Measurements from ENCODE around the gene NBPF11. TPM values are rescaled to one million over a fixed set of nuclear protein-coding genes. Genes with fewer than 3 reads are reported as not detected.
"Not testable (repeated sequence)": the region's sequence is repeated elsewhere in the genome, so short reads cannot be mapped to it uniquely, and the experiment has no call there.

The NBPF11 gene
- polyA plus RNA-seq: 19.3 TPM
- long read RNA-seq, donor 1: 0 reads
- long read RNA-seq, donor 2, partial matches to known transcripts: 47 of 47 reads
- long read RNA-seq, donor 2, other reads (novel, unspliced or antisense): 0 of 47 reads
- long read RNA-seq, donor 3: 0 reads
- long read RNA-seq, donor 4: 0 reads
- long read RNA-seq, donor 5: 0 reads
- long read RNA-seq, donor 6: 0 reads
- long read RNA-seq, donor 7: 0 reads
- long read RNA-seq, donor 8: 0 reads
- long read RNA-seq, donor 9: 0 reads
- long read RNA-seq, donor 10: 0 reads
- long read RNA-seq, donor 11: 0 reads

DNA sequence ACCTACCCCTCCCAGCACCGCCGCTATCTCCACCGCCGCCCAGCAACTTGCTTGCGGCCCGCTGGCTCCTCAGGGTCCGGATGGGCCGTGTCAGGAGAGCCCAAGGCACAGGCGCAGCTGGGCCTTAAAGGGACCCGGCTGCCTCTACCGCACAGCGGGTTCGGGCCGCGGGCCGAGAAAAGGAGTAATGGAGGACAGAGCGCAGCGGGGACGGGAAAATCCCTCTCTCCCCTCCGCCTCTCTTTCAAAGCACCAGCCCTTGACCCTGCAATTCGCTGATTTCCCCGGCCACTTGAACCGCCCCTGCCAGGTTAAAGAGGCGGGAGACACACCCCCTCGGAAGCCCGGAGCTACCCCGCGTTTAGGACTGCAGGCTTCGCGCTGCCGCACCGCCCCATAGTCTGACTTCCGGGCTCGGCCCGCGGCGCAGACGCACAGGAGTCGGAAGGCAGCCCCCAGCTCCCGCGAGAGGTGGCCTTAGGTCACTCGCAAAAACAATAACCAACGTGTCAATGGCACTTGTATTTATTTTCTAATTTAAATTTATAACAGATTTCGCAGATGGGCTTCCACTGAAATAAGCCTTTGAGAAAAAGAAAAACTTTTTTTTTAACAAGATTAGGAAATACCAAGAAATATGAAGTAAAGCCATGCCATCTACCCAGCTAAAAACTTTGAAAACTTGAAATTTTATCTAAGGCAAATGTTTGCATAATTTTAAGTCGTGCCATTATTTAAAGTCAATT is at the start of gene NBPF11:
Gene NBPF11 (minus strand): TSS at position 371 of the 746 bp plus-strand sequence. CDS start 25,278 bp downstream, outside the sequence.
- peak within 1 kb of the TSS; percentile 81 for H3K27ac ChIP-seq (ENCODE audit: low read length)
- peak within 1 kb of the TSS; percentile 74 for H3K4me3 ChIP-seq (ENCODE audit: low read length)
- H3K27me3 ChIP-seq (ENCODE audit: control insufficient read depth, insufficient read depth, low read length); H3K4me1 ChIP-seq (ENCODE audit: control insufficient read depth, insufficient read depth, low read length); H3K36me3 ChIP-seq (ENCODE audit: control insufficient read depth, insufficient read depth, low read length); H3K9me3 ChIP-seq (ENCODE audit: control insufficient read depth, low read depth, low read length): not testable (repeated sequence)
- WGBS (ENCODE audit: insufficient coverage, low lambda C conversion rate): no CpG with 5 or more reads among the region's 45 CpGs
- peak; percentile 76 to 85 for DNase-seq

DNA sequence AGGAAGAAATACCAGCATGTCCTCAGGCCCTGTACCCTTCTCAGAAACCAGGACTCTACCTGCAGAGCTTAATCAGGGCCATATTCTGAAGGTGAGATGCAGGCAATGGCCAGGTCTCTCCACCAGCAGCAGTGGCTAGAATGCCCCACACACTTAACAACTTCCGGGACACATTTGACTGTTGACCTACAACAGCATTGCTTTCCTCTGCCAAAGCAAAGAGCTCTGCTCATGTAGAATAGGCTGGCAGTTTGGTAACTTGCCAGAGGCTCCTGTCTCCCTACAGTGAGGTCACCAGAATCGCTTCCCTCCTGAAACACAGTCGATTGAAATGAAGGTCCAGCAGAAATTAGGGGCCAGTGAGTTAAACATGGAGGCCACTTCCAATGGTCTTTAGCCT is 45.3 kb upstream of the NBPF11 start:
- H3K27ac ChIP-seq (ENCODE audit: low read length); H3K4me3 ChIP-seq (ENCODE audit: low read length); H3K9me3 ChIP-seq (ENCODE audit: control insufficient read depth, low read depth, low read length); H3K4me1 ChIP-seq (ENCODE audit: control insufficient read depth, insufficient read depth, low read length); H3K36me3 ChIP-seq (ENCODE audit: control insufficient read depth, insufficient read depth, low read length); DNase-seq; H3K27me3 ChIP-seq (ENCODE audit: control insufficient read depth, insufficient read depth, low read length): not testable (repeated sequence)
- no CpG with 5 or more reads among the region's 3 CpGs for WGBS (ENCODE audit: insufficient coverage, low lambda C conversion rate)

GRCh38 chr1:148196949-148197348 is 44.9 kb upstream of the NBPF11 start:
- not testable (repeated sequence) for H3K27ac ChIP-seq (ENCODE audit: low read length); H3K4me1 ChIP-seq (ENCODE audit: control insufficient read depth, insufficient read depth, low read length); H3K9me3 ChIP-seq (ENCODE audit: control insufficient read depth, low read depth, low read length); DNase-seq; H3K4me3 ChIP-seq (ENCODE audit: low read length); H3K36me3 ChIP-seq (ENCODE audit: control insufficient read depth, insufficient read depth, low read length); H3K27me3 ChIP-seq (ENCODE audit: control insufficient read depth, insufficient read depth, low read length)
- WGBS (ENCODE audit: insufficient coverage, low lambda C conversion rate): no CpG with 5 or more reads among the region's 1 CpG

DNA sequence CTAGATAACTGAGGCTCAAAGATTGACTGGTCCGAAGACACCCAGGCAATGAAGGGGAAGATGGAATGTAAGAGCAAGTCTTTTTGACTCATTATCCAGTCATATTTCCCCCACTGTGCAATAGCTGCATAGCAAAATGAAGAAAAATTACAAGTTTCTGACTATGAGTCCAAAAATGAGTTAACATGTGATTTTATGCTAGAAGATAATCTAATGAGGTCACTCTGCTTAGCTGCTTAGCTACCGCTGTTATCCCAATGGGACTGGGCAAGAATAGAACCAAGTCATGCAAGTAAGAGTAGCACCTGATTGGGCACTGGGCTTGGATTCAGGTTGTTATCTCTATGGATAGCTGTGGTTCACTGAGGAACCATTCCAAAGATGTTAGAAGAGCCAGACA is 43.0 kb upstream of the NBPF11 start:
- WGBS (ENCODE audit: insufficient coverage, low lambda C conversion rate): no CpG with 5 or more reads among the region's 2 CpGs
- H3K4me1 ChIP-seq (ENCODE audit: control insufficient read depth, insufficient read depth, low read length); H3K4me3 ChIP-seq (ENCODE audit: low read length); H3K9me3 ChIP-seq (ENCODE audit: control insufficient read depth, low read depth, low read length); H3K27ac ChIP-seq (ENCODE audit: low read length); DNase-seq; H3K27me3 ChIP-seq (ENCODE audit: control insufficient read depth, insufficient read depth, low read length); H3K36me3 ChIP-seq (ENCODE audit: control insufficient read depth, insufficient read depth, low read length): not testable (repeated sequence)

DNA sequence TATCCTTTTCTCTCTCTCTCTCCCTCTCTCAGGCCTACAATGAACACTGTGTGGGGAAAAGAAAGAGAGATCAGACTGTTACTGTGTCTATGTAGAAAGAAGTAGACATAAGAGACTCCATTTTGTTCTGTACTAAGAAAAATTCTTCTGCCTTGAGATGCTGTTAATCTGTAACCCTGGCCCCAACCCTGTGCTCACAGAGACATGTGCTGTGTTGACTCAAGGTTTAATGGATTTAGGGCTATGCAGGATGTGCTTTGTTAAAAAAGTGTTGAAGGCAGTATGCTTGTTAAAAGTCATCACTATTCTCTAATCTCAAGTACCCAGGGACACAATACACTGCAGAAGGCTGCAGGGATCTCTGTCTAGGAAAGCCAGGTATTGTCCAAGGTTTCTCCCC is 36.7 kb upstream of the NBPF11 start:
- not testable (repeated sequence) for H3K4me3 ChIP-seq (ENCODE audit: low read length)

GRCh38 chr1:148178682-148179081 is 26.6 kb upstream of the NBPF11 start:
- DNase-seq; H3K27ac ChIP-seq (ENCODE audit: low read length); H3K27me3 ChIP-seq (ENCODE audit: control insufficient read depth, insufficient read depth, low read length); H3K9me3 ChIP-seq (ENCODE audit: control insufficient read depth, low read depth, low read length); H3K4me1 ChIP-seq (ENCODE audit: control insufficient read depth, insufficient read depth, low read length); H3K4me3 ChIP-seq (ENCODE audit: low read length); H3K36me3 ChIP-seq (ENCODE audit: control insufficient read depth, insufficient read depth, low read length): not testable (repeated sequence)

More for the DNA sequence above, 36.7 kb upstream of the NBPF11 start:
- not testable (repeated sequence) for H3K36me3 ChIP-seq (ENCODE audit: control insufficient read depth, insufficient read depth, low read length); H3K27ac ChIP-seq (ENCODE audit: low read length); H3K9me3 ChIP-seq (ENCODE audit: control insufficient read depth, low read depth, low read length); H3K27me3 ChIP-seq (ENCODE audit: control insufficient read depth, insufficient read depth, low read length); DNase-seq; H3K4me1 ChIP-seq (ENCODE audit: control insufficient read depth, insufficient read depth, low read length)

- DNase-seq; H3K4me1 ChIP-seq (ENCODE audit: control insufficient read depth, insufficient read depth, low read length); H3K9me3 ChIP-seq (ENCODE audit: control insufficient read depth, low read depth, low read length); H3K4me3 ChIP-seq (ENCODE audit: low read length); H3K27me3 ChIP-seq (ENCODE audit: control insufficient read depth, insufficient read depth, low read length); H3K36me3 ChIP-seq (ENCODE audit: control insufficient read depth, insufficient read depth, low read length); H3K27ac ChIP-seq (ENCODE audit: low read length): not testable (repeated sequence)
- WGBS (ENCODE audit: insufficient coverage, low lambda C conversion rate): 80% methylated on average over 1 of the region's 2 CpGs
Observed at GRCh38 chr1:148175414-148175813, 23.3 kb upstream of the NBPF11 start.

- H3K9me3 ChIP-seq (ENCODE audit: control insufficient read depth, low read depth, low read length); H3K27me3 ChIP-seq (ENCODE audit: control insufficient read depth, insufficient read depth, low read length); H3K36me3 ChIP-seq (ENCODE audit: control insufficient read depth, insufficient read depth, low read length); H3K4me1 ChIP-seq (ENCODE audit: control insufficient read depth, insufficient read depth, low read length); H3K27ac ChIP-seq (ENCODE audit: low read length); H3K4me3 ChIP-seq (ENCODE audit: low read length); DNase-seq: not testable (repeated sequence)
Observed at GRCh38 chr1:148171995-148172394, 19.9 kb upstream of the NBPF11 start.

DNA sequence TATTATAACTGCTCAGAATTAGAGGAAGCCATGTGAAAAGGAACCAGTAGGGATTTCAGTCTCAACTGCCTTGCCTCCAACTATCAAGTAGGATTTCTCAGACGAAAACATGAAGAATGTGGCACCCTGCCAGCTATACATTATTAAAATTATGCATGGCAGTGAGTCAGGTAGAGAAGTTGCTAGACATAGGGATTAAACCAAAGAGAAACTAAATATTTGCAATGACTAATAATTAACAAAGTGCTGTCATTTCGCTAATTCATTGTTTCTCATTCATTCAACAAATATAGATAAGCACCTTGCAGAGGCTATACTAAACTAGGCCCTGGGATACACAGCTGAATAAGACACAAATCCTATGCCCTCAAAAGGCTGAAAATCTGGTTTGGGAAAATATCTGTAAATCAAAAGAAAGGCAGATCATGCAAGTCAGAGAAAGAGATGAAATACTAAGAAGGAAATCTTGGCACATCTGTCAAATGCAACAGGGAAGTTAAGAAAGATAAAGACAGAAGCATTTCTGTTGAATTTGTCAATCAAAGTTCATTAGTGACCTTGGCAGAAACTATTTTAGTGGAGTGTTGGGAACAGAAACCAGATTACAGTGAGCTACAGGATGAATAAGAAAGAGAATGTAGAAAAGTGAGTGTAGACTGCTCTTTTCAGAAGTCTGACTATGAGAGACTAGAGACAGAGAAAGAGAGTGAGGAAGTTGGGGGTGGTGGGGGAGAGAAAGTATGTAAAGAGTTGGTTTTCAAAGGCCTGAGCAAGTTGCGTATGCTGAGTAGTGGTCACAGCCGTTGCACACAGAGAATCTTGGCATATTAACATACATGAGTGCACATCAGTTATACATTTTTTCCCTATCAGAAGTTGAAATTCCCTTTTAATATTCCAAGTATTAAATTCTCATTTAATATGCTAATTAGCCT is 14.7 kb upstream of the NBPF11 start:
- H3K4me3 ChIP-seq (ENCODE audit: low read length): no peak overlapping the region
- peaks cover 3% of the 10 kb centered on the region for H3K9me3 ChIP-seq (ENCODE audit: control insufficient read depth, low read depth, low read length)
- WGBS (ENCODE audit: insufficient coverage, low lambda C conversion rate): 58% methylated on average over 2 of the region's 4 CpGs
- H3K4me1 ChIP-seq (ENCODE audit: control insufficient read depth, insufficient read depth, low read length): peaks cover 5% of the 10 kb centered on the region
- no peak overlapping the region for H3K27ac ChIP-seq (ENCODE audit: low read length)
- no peaks in the 10 kb centered on the region for H3K36me3 ChIP-seq (ENCODE audit: control insufficient read depth, insufficient read depth, low read length)
- H3K27me3 ChIP-seq (ENCODE audit: control insufficient read depth, insufficient read depth, low read length): peaks cover 12% of the 10 kb centered on the region
- peak in 1 of 2 donors; percentile 68 for DNase-seq

DNA sequence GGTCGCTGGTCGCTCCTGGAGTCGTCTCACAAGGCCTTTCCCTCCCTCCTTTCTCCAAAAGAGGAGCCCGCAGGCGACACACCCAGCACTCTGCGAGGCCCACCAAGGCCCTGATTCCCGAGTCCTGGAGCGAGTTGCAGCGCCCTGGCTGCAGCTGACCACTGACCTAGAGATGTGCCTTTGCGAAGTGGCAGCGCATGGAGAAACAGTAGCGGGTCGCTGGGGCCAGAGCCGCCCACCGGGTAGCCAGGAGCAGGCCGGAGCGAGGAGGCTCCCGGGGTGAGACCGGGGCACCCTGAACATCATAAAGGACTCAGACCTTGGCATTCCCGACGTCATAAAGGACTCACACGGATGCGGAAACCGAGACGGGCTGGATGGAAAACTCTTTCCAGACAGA is 10.3 kb upstream of the NBPF11 start:
- H3K27me3 ChIP-seq (ENCODE audit: control insufficient read depth, insufficient read depth, low read length): peaks cover 52% of the 10 kb centered on the region
- H3K4me1 ChIP-seq (ENCODE audit: control insufficient read depth, insufficient read depth, low read length): peaks cover 5% of the 10 kb centered on the region
- no peak overlapping the region for H3K4me3 ChIP-seq (ENCODE audit: low read length)
- H3K9me3 ChIP-seq (ENCODE audit: control insufficient read depth, low read depth, low read length): peaks cover 15% of the 10 kb centered on the region
- H3K27ac ChIP-seq (ENCODE audit: low read length): no peak overlapping the region
- no CpG with 5 or more reads among the region's 25 CpGs for WGBS (ENCODE audit: insufficient coverage, low lambda C conversion rate)
- DNase-seq: no peak
- no peaks in the 10 kb centered on the region for H3K36me3 ChIP-seq (ENCODE audit: control insufficient read depth, insufficient read depth, low read length)

All from large intestine (tissue), 12 donors.